Measurements from ENCODE around the gene JAZF1.

GRCh38 chr7:28228396-28228795 lies 47.8 kb upstream of the JAZF1 start:
- TF ChIP-seq CTCF (IDR thresholded peaks at IDR 0.05): no peak
- TF ChIP-seq EP300 (IDR thresholded peaks at IDR 0.05): no peak
